ENCODE results near the gene ITGA2B.
"Not testable (repeated sequence)": the region's sequence is repeated elsewhere in the genome, so short reads cannot be mapped to it uniquely, and the experiment has no call there.

Gene ITGA2B

DNA sequence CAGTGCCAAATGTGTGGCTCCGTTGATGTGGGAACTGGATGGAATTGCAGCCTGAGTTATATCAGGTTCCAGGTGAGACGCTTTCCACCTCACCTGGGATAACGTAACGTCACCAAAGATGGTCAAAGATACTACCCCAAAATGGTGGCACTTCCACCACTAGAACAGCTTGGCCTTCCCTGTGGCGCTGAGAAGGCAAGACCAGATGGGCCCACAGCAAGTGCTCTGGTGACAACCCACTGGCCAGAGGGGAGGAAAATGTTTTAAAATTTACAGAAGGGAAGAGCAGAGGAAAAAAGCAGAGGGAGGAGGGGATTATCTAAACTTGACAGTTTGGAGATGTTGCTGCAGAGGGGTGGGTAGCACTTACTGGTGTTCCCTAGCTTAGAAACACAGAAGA, 7.5 kb upstream of the ITGA2B start:
- no peak for DNase-seq
- intact Hi-C loops (cut with DNase I): no loop called here

DNA sequence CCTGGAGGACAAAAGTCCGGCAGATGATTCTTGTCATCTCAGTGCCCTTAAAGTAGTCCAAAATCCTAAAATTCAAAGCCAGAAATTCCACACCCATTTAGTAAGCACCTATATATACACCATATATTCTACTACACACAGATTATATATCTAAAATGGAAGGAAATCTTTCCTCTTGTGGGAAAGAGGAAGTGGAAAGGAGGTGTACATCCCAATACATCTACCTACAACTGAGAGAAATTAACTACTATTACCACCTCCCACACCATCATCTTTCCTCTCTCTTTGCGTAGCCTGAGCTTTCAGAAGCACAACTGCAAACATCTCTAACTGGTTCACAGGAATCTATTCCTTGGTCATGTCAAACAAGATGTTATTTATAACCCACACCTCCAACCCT, 5.4 kb upstream of the ITGA2B start:
- DNase-seq: peak in 1 of 42 donors; percentile 7
- intact Hi-C loops (cut with DNase I): no loop called here

DNA sequence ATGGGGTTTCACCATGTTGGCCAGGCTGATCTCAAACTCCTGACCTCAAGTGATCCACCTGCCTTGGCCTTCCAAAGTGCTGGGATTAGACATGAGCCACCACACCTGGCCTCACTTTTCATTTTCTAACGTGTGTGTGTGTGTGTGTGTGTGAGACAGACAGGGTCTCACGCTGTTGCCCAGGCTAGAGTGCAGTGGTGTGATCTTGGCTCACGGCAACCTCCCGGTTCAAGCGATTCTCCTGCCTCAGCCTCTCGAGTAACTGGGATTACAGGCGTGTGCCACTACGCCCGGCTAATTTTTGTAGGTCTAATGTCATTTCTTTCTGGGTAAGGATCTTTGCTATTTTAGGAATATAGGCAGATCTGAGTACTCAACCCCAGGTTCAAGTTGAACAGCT, 4.7 kb upstream of the ITGA2B start:
- DNase-seq; intact Hi-C loops (cut with DNase I): not testable (repeated sequence)

DNA sequence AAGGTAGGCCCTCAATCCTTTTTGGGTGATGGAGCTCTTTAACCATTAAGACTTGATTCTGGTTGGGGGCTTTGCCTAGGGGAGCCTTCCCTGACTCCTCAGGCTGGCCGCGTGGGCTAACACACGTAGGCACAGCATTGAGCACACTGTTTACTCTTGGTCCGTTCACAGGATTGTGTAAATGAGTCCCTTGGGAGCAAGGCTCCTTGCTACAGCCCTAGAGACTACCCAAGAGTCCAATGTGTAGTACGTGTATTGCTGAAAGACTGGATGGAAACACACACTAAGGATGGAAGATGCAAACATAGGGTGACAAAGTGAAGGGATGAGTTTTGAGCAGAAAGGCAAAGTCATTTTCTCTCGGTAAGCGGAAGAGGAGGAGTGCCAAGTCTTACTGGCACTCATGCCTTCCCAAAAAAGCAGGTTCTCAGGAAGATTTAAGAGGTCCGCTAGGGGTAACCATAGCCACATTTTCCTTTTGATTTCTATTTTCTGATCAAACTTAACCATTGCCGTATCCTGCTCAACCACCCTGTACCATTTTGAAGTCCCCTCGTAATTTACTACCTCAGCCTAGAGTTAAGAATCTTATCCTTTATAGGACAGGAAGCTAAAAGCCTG, 911 bp upstream of the ITGA2B start:
- intact Hi-C loops (cut with DNase I): no loop called here
- DNase-seq: peak in 1 of 42 donors; percentile 6

DNA sequence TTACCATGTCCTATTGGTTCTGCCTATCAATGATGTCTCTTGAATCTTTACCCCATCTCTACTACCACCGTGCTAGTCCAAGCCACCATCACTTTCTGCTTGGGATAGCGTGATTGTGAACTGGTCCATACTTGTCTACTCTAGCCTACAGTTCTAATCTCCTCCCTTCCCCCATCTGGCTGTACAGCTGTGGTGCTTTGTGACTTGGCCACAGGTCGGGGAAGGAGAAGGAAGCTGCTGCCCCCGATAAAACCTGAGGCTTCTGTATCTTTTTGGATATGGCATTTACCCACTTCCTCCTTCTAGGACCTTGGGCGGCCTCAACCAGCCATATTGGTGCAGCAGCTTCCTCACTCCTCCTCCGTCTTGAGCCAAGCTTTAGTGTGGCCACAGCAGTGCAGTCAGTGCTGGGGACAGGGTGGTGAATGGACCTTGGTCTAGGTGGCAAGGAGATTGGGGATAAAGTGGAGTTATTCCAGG, 314 bp upstream of the ITGA2B start:
- intact Hi-C loops (cut with DNase I): no loop called here

DNA sequence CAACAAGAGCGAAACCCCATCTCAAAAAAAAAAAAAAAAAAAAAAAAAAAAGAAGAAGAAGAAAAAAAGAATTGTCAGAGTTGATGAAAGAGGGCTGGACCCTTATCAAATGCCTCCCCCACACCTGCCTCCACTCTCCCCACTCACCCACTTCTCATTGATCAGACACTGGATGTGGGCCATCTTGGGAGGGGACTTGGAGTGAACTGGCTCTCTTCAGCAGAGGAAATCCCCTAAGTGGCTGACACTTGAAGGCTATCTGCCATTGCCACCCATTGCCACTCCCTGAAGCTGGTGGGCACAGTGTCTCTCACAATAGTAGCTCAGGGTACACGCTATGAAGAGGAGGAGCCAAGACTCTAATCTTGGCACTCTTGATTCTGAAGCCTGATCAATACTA, 1.6 kb downstream of the ITGA2B start:
- intact Hi-C loops (cut with DNase I): no loop called here
- DNase-seq: peak in 2 of 42 donors; percentile 0 to 30

More for the DNA sequence above, 314 bp upstream of the ITGA2B start:
- DNase-seq: peak in 1 of 42 donors; percentile 21

DNA sequence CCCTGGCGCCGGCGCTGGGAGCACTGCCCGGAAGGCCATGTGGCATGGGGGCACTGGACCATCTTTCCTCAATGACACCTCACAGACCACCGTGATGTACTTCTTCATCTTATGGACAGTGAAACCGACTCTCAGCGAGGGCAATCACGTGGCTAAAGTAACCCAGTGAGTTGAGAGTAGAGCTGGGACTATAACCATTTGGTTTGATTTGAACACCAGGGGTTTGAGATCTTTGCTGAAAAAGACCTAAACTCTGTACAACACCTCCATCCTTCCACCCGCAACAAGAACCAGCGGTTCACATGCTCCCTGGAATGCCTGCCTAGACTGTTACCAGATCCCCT, 3.3 kb downstream of the ITGA2B start:
- intact Hi-C loops (cut with DNase I): no loop called here

DNA sequence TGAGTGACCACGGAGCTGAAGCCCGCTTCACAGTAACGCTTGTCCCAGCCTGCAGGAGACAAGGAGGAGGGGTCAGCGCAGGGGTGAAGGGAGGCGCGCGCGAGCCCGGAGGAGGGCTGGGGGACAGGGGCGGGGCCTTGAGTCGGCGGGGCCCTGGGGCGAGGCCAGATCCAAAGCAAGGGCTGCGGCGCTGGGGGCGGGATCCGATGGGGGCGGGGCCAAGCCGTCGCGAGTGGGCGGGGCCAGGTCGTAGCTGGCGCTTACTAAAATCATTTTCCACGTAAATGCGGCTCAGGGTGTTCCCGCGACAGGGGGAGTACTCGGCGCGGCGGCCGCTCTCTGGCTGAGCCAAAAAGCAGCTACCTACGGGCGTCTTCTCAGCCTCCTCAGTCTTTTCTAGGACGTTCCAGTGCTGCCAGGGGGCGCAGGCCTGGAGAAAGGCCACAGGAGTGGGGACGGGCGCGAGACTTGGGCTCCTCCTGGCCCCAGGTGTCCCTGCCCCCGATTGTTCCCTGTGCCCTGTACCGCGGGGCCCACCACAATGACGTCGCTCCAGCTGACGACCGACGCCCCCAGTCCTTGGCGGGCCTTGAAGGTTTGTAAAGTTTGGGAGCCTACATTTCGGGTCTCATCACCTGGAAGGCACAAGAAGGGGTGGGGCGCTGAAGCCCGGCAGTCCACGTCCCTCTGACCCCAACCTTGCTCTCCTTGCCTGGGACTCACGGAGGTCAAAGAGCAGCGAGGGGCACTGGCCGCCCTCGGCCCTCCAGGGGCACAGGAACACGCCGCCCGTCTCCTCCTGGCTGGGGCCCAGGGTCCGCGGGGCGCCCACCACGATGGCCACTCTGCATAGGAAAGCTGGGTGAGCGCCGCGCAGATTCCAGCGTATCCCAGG, 3.9 kb downstream of the ITGA2B start:
- DNase-seq: peak; percentile 53 to 87 (median 75)
- intact Hi-C loops (cut with DNase I): no loop called here

More for the DNA sequence above, 3.3 kb downstream of the ITGA2B start:
- DNase-seq: no peak

DNA sequence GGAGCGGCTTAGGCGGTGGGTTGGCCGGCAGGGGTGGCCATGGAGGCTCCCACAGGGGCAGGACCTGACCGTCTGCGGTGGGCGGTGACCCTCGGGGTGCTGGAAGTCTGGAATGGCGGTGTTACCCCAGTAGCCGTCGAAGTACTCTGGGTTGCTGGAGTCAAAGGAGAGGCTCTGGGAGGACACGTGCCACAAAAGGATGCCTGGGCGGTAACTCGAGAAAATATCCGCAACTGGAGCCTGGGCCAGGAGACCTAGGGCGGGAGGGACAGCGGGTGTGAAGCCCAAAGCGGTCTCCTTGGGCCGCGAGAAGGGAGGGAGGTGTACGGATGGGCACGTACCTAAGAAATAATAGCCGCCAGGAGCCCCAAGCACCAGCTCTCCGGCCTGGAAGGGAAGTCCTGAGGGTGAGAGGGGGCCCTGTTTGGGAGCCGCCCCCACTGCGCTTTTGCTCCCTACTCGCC, 4.6 kb downstream of the ITGA2B start:
- intact Hi-C loops (cut with DNase I): no loop called here
- no peak for DNase-seq

DNA sequence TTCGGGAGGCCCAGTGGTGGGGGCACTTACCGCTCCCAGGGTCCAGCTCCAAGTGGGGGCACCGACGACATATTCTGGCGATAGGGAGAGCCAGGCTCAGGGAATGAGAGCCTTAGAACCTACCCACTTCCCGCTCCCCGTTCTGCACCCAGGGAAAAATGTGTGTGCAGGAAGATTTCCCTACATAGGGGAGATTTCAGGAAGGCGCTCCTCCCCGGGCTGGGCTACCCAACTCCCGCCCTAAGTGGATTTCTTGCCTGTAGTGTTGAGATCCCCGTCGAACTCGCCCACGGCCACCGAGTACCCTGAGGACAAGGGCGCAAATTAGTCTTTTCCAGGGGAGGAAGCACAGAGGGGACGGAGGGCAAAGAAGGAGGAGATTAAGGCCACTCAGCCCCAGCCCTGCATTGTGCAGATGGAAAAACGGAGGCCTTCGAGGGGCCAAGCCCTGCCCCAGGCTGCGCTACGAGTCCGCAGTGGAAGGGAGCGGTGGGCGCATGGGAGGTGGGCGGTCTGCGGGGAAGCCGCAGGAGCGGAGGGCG, 5.1 kb downstream of the ITGA2B start:
- no peak for DNase-seq
- intact Hi-C loops (cut with DNase I): no loop called here

DNA sequence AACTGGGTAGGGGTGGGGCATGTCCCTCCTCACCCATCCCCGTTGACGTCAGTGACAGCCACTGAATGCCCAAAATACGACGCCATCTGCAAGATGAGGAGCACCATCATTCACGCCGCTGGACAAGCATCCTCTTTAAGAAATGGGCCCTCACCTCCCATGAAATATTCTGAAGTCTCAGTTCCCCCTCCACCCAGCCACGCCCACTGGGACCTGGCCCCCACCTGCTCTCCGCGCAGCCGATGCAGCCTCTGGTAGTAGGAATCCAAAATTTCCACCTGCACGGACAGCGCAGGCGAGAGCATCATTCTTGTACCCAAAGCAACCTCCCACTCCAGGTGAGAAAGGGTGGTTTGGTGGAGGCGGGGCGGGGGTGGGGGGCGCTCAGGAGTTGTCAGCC, 5.6 kb downstream of the ITGA2B start:
- intact Hi-C loops (cut with DNase I): no loop called here
- no peak for DNase-seq

DNA sequence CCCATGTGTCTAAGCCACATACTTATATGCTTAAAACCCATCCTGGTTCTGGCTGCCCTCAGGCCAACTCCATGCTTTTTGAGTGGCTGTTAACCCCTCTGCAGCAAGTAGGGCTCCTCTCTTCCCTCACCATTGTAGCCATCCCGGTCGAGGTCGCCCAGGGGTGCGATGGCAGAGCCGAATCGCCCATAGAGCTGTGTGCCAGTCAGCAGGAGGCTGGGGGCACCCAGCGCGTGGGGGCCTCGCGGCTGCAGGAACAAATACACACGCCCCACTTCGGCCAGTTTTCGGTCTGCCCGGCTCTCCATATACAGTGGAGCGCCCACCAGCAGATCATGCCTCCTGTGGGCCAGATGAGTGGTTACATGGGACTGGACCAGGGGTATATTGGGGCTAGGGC, 6.1 kb downstream of the ITGA2B start:
- no peak for DNase-seq
- intact Hi-C loops (cut with DNase I): no loop called here

DNA sequence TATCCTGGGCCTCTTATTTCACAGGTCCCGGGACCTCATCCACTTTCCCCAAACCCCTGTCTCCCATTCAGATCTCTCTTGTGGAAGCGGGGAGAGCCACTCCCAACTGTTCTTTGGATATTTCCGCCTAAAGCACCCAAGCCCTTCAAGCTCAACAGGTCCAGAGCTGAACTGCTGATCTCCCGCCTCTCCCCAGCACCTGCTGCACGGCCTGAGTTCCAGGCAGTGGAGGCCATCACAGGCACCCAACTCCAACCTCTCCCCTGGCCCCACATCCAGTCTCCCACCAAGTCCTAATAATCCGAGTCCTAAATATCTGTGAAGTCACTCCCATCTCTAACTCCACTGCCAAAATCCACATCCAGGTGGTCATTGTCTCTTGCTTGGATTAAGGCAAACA, 6.5 kb downstream of the ITGA2B start:
- no peak for DNase-seq
- intact Hi-C loops (cut with DNase I): no loop called here

DNA sequence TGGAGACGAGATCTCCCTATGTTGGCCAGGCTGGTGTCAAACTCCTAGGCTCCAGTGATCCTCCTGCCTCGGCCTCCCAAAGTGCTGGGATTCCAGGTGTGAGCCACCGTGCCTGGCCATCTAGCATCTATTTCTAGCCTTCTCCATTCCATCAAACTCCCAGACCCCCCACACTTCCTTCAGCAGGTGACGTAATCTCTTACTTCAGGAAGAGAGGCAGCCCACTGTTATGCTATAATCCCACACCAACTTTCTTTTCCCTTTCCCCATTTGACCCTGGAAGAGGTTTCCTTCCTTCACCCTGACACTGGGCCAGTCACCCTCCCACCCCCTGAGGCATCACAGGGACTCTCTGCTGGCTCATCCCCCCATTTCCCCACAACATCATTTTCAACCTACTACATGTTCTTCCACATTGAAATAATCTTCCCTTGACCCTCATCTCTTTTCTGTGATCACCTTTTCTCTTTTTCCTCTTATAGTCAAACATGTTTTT, 7.6 kb downstream of the ITGA2B start:
- intact Hi-C loops (cut with DNase I): no loop called here
- no peak for DNase-seq

DNA sequence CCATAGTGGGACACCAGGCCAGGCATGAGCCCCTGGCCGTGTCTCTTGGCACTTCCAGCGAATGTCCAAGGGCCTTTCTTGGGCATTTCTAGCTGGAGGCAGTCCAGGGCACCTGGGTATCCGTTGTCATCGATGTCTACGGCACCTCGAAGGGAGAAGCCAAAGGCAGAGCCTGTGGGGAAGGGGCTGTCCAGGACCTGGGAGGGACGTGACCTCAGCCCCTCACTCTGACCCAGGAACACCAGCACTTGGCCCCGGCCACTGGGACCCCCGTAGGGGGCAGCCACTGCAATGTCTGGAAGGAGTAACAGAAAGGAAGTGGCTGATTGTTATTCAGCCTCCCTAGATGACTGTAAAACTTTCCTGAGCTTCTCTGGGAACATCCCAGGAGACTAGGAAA, 8.7 kb downstream of the ITGA2B start:
- no peak for DNase-seq
- intact Hi-C loops (cut with DNase I): no loop called here

DNA sequence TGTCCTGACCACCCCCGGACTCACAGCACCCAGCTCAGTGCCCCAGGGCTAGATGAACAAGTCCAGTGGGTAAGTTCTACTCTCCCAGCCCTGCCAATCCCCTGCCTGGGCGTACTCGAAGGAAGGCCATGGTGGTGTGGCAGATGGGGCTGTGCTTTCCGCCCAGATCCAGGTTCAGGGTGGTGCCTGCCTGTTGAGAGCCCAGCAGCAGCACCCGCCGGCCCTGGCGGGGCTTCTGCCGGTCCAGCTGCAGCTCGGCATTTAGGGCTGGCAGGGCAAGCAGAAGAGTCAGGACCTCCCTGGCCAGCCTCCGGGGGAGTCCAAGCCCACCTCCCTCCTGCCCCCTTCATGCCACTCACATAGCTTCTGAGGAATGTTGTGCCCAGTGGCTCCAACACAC, 9.6 kb downstream of the ITGA2B start:
- DNase-seq: no peak

DNA sequence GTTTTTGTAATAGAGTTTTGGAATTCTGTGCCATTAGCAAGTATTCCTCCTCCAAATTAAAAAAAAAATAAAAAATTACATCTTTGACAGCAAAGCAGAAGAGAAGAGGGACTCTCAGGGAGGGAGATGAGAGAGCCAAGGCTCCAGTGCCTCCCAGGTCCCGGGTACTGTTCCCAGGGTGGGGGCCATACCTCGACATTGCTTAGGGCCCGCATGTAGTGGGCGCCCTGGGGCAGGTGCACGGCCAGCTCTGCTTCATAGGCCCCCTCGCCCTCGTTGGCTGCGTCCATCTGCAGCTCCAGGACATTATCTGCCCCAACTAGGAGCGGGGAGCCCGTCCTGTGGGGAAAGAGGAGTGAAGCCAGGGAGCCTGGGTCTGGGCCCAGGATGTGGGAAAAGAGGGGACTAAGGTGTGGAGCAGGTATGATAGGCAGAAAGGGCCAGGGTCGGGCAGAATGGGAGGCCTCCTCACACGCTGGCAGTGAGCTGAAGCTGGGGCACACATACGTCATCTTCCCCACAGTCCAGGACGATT, 11.2 kb downstream of the ITGA2B start:
- intact Hi-C loops (cut with DNase I): no loop called here
- DNase-seq: no peak

More for the DNA sequence above, 9.6 kb downstream of the ITGA2B start:
- intact Hi-C loops (cut with DNase I): no loop called here

DNA sequence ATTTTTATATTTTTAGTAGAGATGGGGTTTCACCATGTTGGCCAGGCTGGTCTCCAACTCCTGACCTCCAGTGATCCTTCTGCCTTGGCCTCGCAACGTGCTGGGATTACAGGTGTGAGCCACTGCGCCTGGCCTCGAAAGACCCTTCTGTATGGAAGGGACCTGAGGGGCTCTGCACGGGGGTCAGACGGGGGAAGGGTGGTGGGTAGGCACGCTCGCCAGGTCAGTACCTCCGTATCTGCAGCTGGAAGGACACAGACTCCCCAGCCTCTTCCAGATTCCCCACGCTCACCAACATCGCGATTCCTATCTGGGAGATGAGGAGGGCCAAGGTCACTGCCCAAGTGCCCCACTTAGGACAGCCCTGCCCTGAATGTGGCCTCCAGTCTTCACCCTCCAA, 12.7 kb downstream of the ITGA2B start:
- no peak for DNase-seq
- intact Hi-C loops (cut with DNase I): no loop called here

DNA sequence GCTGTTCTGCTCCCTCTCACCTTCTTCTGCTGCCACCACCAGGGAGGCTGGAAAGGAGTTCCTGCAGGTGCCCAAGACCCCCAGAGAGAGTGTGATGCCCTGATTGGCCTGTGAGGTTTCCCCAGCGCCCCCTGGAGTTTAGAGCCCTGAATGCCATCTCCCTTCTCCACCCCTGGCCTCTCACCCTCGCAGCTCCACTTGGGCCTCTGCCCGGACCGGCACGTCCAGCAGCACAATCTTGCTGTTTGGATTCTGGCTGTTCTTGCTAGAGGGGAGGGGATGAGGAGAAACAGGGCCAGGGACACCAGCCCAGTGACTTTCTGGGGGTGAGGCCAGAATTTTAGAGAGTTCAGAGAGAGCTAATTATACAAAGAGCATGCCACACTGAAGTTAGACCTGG, 13.3 kb downstream of the ITGA2B start:
- intact Hi-C loops (cut with DNase I): no loop called here
- peak in 13 of 42 donors; percentile 23 to 69 (median 33) for DNase-seq
